Stimulated activated CD8-positive, alpha-beta memory T cell treated with anti-CD3 and anti-CD28 coated beads, Interleukin-15, amount 100 ng/mL, for 4 hours (primary cell): ENCODE results near the gene ABLIM1.

Source experiments
- DNase-seq, 2 donors: peaks; one replicate each; pipeline ENCODE4 v3.0.0-alpha.2; 2020; ENCODE audit warnings: low read depth in 2 of 2

Gene ABLIM1

GRCh38 chr10:114581071-114581470 lies 77.0 kb downstream of the ABLIM1 start:
- no peak for DNase-seq

GRCh38 chr10:114577133-114577532 lies 80.9 kb downstream of the ABLIM1 start:
- no peak for DNase-seq

- DNase-seq: no peak
These were observed 81.4 kb downstream of the ABLIM1 start for GRCh38 chr10:114576716-114577115.

GRCh38 chr10:114576132-114576487 lies 82.0 kb downstream of the ABLIM1 start:
- no peak for DNase-seq

GRCh38 chr10:114575417-114576131 lies 82.5 kb downstream of the ABLIM1 start:
- DNase-seq: no peak

- DNase-seq: no peak
These were observed 84.6 kb downstream of the ABLIM1 start for GRCh38 chr10:114573330-114574045.

- DNase-seq: no peak
These were observed 86.6 kb downstream of the ABLIM1 start for GRCh38 chr10:114571316-114571999.

- DNase-seq: no peak
These were observed 92.0 kb downstream of the ABLIM1 start for GRCh38 chr10:114566064-114566463.

- no peak for DNase-seq
These were observed 93.0 kb downstream of the ABLIM1 start for GRCh38 chr10:114565066-114565465.

- no peak for DNase-seq
These were observed 97.0 kb downstream of the ABLIM1 start for GRCh38 chr10:114561008-114561523.

- DNase-seq: no peak
These were observed 97.9 kb downstream of the ABLIM1 start for GRCh38 chr10:114560144-114560543.

GRCh38 chr10:114559636-114560035 lies 98.4 kb downstream of the ABLIM1 start:
- no peak for DNase-seq

GRCh38 chr10:114557854-114558253 lies 100.2 kb downstream of the ABLIM1 start:
- DNase-seq: no peak

- DNase-seq: no peak
These were observed 101.6 kb downstream of the ABLIM1 start for GRCh38 chr10:114556236-114557122.

- DNase-seq: no peak
These were observed 104.6 kb downstream of the ABLIM1 start for GRCh38 chr10:114553436-114553835.

- no peak for DNase-seq
These were observed 106.0 kb downstream of the ABLIM1 start for GRCh38 chr10:114552050-114552449.

GRCh38 chr10:114551636-114551972 lies 106.5 kb downstream of the ABLIM1 start:
- no peak for DNase-seq

- no peak for DNase-seq
These were observed 107.1 kb downstream of the ABLIM1 start for GRCh38 chr10:114550756-114551635.

GRCh38 chr10:114548662-114549061 lies 109.4 kb downstream of the ABLIM1 start:
- no peak for DNase-seq

- no peak for DNase-seq
These were observed 110.6 kb downstream of the ABLIM1 start for GRCh38 chr10:114547514-114547913.

- DNase-seq: no peak
These were observed 111.0 kb downstream of the ABLIM1 start for GRCh38 chr10:114547056-114547455.
